Measurements from ENCODE around the gene RAD21L1.

DNA sequence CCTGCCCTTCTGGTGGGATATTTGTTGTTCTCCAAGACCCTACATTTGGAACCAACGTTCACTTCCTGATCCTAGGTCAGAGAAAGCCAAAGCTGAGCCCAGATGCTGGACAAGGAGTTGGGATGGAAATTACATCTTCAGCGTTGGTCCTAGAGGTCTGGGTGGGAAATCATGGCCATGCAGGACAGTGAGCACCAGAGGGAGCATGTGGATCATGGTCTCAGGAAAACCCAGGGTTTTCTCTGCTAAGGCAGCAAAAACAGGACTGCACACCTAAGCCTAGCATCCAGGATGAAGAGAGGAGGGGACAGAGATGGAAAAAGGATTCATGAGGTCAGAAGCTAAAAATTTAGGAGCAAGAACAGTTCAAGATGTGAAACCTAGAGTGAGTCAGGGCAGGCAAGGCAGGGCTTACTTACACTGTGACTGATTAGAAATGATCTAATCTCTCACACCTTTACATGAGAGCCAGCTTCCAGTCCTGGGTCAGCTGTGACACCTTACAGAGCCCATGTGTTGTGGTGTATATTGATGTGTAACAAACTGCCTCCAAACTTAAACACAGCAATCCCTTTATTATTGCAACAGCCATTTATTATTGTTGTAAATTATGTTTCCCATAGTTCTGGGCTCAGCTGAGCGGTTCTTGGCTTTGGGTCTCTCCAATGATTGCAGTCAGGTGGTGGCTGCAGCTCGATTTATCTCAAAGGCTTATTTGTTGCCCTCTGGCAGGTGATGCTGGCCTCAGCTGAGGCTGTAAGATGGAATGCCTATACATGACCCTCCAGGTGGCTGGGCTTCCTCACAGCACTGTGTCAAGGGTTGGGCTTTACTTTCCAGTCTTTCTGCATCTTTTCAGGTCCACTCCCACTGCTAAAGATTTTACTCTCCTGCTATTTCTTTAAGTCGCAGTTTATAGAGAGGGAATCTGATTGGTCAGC, 16.1 kb upstream of the RAD21L1 start:
- no peak for TF ChIP-seq ZNF384 (IDR thresholded peaks at IDR 0.05)
- TF ChIP-seq FOXM1 (IDR thresholded peaks at IDR 0.05; ENCODE audit: borderline replicate concordance) = no peak
- TF ChIP-seq PKNOX1 (IDR thresholded peaks at IDR 0.05) = no peak
- TF ChIP-seq FOXK2 (IDR thresholded peaks at IDR 0.05) = no peak
- TF ChIP-seq CTBP1 (IDR thresholded peaks at IDR 0.05; ENCODE audit: borderline replicate concordance) = no peak
- TF ChIP-seq SP1 (IDR thresholded peaks at IDR 0.05) = no peak
- TF ChIP-seq ELF4 (IDR thresholded peaks at IDR 0.05) = no peak
- TF ChIP-seq HDGF (IDR thresholded peaks at IDR 0.05; ENCODE audit: borderline replicate concordance) = no peak
